GM19240 (cell line): ENCODE measurements around the gene WDFY4.

Experiments
- DNase-seq: peaks from one replicate; pipeline ENCODE4 v3.0.0; 2011; ENCODE audit warnings: low spot score; ENCODE audit not compliant: insufficient read length

The WDFY4 gene

GRCh38 chr10:48705401-48705938, 20.8 kb downstream of the WDFY4 start:
- no peak for DNase-seq

GRCh38 chr10:48707472-48707871, 22.8 kb downstream of the WDFY4 start:
- DNase-seq = no peak

GRCh38 chr10:48708144-48708543, 23.5 kb downstream of the WDFY4 start:
- DNase-seq = no peak

DNA sequence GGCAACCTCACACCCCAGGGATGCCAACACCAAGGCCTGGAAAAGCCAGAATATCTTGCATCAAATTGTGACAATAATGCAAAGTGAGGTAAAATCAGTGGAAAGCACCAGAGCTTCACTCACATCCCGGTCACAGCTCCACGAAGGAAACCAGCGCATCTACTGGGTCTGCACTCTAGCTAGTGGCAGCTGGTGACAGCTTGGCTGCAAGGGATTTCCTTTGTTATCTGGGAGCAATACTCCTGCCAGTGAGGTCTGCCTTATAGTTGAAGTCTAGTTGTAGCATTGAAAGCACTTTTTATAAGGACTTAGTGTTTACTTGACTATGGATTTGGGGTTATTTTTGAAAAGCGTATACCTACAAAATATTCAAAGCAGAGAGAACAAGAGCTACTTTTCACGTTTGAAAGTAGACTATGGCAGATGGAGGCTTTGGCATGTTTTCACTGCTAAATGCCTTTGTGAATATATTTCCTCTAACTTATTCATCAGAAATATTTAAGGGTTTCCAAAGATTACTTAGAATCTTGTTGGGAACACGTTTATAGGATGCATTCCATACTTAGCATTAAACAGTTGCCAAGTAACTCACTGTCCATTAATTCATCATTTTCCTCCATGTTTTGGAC, 26.1 kb downstream of the WDFY4 start:
- no peak for DNase-seq

DNA sequence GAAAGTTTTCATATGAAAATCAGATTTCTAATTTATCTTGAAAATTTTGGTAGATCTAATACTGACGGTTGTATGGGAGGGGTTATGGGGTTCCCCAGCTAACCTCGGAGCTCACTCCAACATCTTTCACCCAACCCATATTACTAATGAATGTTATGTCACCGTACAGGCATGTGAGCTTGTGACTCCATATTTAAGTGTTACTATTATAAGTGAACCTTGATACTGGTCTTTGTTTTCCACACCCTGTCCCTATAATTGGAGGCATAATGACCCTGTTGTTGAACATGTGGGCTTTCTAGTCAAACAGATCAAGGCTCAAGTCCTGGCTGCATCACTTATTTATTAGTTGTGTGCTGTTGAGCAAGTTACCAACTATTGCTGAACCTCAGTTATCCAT, 27.2 kb downstream of the WDFY4 start:
- no peak for DNase-seq

DNA sequence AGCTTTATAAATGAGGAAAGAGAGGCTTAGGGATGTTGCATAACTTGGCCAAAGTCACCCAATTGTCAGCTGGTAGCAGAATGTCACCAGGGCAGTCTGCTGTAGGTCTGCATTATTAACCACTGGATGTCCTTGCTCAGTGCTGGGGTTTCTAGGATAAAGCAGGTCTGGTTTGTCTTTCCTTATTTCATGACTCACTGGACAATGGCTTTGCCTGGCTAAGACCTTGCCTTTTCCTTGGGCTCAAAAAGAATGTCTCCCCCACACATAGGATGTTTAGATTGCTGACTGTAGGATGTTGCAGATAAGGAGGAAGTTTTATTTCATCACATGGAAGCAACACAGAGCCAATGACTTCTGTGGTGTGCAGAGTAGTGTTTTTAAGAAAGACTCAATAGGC, 29.4 kb downstream of the WDFY4 start:
- no peak for DNase-seq

- no peak for DNase-seq
These were observed 31.7 kb downstream of the WDFY4 start for GRCh38 chr10:48716416-48716815.

- DNase-seq = no peak
These were observed 35.9 kb downstream of the WDFY4 start for GRCh38 chr10:48720611-48721010.

GRCh38 chr10:48722153-48723145, 37.8 kb downstream of the WDFY4 start:
- no peak for DNase-seq

DNA sequence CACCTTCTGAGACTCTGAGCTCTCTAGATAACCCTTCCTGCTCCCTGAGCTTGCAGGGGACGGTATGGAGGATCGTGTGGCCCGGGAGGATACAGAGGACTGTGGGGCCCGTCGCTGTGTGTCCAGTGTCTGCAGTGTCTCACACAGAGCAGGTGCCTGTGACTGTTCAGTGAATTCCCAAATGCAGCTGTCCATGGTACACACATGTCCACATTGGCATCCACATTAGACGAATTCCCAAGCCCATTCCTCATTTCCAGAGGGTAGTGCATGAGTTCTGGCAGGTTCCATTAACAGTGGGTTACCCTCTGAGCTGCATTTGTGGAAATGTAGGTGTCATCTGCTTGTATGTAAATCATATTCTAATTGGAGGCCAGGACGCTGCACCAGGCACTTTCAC, 39.5 kb downstream of the WDFY4 start:
- DNase-seq = no peak

- no peak for DNase-seq
These were observed 41.0 kb downstream of the WDFY4 start for GRCh38 chr10:48725708-48726107.

DNA sequence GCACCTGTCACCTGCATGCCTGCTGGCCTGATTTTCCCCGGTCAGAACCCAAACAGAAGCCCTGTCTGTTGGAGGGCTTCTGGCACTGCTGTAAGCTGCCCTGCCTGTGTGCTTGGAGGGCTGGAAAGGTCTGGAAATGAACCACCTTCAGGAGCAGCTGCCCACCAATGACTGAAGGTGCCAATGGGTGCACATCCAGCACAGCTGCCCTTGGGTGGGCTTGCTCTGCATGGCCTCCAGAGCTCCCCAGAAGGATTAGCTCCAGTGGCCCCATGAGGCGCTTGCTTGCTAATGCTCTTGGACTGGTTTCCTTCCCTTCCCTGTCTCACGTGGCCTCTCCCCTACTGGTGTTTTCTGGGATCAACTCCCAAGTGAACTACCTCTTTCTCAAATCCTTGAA, 43.2 kb downstream of the WDFY4 start:
- DNase-seq = no peak

DNA sequence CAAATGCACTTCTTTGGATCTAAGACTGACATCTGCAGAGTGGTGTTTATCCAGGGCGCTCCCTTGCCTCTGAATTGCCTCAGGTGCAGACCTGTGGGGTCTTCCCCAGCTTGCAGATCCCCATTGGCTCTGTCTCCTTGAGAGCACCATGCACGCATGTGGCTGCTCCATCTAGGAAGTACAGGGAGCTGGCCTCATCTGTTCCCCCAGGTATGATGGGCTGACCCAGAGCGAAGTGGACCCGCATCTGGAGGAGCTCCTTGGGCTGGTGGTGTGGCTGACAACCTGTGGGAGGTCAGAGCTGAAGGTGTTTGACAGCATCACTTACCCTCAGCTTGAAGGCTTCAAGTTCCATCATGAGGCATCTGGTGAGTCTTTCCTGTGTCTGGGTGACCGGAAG, 44.5 kb downstream of the WDFY4 start:
- DNase-seq = no peak

- DNase-seq = no peak
These were observed 45.3 kb downstream of the WDFY4 start for GRCh38 chr10:48729941-48730457.

GRCh38 chr10:48731141-48731540, 46.5 kb downstream of the WDFY4 start:
- DNase-seq = no peak

GRCh38 chr10:48731654-48732053, 47.0 kb downstream of the WDFY4 start:
- DNase-seq = no peak

- DNase-seq = no peak
These were observed 48.7 kb downstream of the WDFY4 start for GRCh38 chr10:48733329-48733728.

GRCh38 chr10:48735836-48736390, 51.2 kb downstream of the WDFY4 start:
- DNase-seq = no peak

GRCh38 chr10:48736596-48736995, 51.9 kb downstream of the WDFY4 start:
- no peak for DNase-seq

- no peak for DNase-seq
These were observed 53.2 kb downstream of the WDFY4 start for GRCh38 chr10:48737886-48738285.

- no peak for DNase-seq
These were observed 54.5 kb downstream of the WDFY4 start for GRCh38 chr10:48739170-48739569.
